SK-N-DZ (cell line): Measurements from ENCODE around the gene TMEM263.
"Not testable (repeated sequence)": the region's sequence is repeated elsewhere in the genome, so short reads cannot be mapped to it uniquely, and the experiment has no call there.

Source experiments
- DNase-seq: peaks from one replicate; pipeline ENCODE4 v3.0.0-alpha.2; 2015; ENCODE audit warnings: low spot score

The TMEM263 gene

DNA sequence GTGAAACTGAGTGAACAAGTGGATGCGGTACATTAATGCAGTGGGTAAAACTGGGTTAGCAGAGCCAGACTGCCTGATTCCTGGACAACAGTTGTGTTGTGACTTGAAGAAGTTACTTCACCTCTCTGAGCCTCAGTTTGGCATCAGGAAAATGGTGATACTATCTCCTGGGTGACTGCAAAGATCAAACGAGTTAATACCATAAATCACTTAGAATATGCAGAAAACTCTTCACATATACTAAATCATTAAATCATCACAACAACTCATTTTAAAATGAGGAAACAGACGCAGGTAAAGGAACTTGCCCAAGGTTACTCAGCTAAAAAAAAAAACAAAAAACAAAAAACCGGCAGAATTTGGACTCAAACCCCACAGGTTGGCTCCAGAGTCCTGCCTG, 30.4 kb downstream of the TMEM263 start:
- no peak for DNase-seq

DNA sequence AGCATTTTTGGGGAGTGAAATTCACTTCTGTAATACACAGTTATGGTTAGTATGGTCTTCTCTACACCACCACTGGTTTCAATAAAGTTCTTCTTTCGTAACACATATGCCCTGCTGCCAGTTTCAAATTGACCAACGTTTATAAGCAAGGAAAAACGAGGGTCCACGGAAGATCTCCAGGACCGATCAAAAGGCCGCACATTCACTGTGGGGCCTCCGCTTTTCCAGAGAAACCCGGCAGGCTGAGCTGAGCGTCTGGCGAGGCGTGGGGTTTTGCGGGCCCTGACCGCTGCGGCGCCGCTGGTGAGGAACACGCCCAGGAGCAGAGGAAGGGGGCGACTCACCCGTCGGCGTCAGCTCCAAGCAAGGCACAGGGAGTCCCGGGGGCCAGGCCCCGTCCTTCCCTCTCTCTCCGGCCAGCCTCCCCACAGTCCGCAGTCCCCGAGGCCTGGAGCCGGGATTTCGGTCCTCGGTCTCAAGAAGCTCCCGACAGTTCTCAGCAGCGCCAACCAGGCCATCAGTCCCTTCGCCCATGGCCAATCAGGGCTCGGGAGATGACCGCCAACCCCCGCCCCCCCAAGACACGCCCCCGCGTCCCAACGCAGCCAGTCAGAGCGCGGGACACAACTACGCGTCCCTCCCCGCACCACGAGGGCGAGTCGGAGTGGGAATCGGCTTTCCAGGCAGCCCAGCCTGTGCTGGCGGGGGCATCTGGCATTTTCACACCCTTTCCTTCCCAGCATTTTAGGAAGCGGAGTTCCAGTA, 31.1 kb downstream of the TMEM263 start, which contains the start of gene MTERF2:
MTERF2 (minus strand) TSS at position 522 of the 765 bp plus-strand sequence. CDS start 8,432 bp downstream, outside the sequence.
- peak; percentile 95 for DNase-seq

DNA sequence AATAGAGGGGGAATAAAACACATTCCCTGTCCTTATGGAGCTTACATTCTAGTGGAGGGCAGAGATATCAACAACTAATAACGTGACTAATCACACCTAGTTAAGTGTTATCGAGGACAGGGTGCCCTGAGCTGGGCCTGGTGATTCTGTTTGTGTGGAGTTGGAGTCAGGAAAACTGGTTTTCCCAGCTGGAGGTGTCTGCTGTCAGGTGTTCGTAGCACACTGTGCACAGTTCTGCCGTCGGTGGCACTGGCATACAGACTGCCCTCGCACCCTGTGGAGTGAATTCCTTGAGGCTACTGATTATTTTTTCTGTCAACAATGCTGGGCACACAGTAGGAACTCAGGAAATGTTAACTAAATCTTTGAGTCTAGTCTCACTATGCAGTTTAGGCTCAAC, 32.1 kb downstream of the TMEM263 start:
- no peak for DNase-seq

DNA sequence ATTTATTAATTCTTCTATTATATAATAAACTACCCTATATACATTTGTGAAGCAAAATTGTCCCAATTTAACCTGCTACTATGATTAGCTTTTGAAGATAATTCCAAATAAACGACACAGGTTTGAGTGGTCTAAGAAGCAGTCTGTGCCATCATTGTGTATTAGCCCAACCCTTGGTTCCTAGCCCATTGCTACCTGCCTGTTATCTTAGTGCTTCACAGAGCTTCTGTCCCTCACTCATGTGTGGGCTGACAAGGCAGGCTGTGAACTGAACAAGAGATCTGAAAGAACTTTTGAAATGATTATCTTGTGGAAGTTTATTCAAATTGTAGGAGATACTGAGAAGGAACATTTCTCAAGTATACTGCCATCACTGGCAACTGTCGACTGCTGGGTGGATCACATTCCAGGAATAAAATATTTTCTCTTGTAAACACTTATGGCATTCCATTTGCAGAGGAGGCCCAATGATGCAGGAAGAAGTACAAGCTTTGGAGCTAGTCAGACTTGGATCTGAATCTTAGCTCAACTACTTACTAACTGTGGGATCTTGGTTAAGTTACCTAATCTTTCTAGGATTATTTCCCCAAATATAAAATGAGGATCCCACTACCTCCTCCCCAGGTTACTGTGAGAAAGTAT, 39.0 kb downstream of the TMEM263 start:
- no peak for DNase-seq

DNA sequence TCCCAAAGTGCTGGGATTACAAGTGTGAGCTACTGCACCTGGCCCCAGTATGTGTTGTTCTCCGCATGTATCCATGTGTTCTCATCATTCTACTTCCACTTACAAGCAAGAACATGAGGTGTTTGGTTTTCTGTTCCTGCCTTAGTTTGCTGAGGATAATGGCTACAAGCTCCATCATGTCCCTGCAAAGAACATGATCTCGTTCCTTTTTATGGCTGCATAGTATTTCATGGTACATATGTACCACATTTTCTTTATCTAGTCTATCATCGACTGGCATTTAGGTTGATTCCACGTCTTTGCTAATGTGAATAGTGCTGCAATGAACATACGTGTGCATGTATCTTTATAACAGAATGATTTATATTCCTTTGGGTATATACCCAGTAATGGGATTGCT, 40.4 kb downstream of the TMEM263 start:
- not testable (repeated sequence) for DNase-seq

DNA sequence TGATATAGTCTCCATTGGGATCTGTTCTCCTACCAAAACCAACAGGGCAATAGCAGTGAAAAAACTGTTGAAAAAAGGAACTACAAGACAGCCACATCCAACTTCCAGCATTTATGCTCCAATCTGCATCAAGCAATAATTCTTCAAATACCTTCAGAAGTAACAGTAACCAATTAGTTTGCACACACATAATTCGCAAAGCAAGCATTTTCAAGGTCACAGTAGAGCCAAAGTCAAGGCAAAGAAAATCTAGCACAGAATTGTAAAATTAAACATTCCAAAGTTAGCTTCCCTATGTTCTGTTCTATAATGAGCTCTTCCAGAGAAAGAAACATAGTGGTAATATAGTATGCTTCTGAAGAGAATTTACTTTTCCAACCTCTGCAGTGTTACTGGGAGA, 42.2 kb downstream of the TMEM263 start:
- DNase-seq: no peak

DNA sequence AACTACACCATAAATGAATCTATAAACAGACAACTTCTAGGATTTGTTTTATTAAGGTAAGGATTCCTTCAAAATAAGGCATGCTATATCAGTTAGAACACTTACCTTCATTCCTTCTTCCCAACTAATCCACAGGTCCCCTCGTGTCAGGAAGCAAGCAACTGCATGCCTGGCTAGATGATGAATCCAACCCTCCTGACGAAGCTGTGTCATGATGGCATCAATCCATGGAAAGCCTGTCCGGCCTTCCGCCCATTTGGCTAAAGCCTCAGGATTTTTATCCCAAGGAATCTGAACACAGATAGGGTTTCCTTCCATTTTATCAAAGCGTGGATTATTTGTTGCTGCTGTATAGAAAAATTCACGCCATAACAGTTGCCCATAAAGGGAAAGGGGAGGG, 43.7 kb downstream of the TMEM263 start:
- DNase-seq: no peak

DNA sequence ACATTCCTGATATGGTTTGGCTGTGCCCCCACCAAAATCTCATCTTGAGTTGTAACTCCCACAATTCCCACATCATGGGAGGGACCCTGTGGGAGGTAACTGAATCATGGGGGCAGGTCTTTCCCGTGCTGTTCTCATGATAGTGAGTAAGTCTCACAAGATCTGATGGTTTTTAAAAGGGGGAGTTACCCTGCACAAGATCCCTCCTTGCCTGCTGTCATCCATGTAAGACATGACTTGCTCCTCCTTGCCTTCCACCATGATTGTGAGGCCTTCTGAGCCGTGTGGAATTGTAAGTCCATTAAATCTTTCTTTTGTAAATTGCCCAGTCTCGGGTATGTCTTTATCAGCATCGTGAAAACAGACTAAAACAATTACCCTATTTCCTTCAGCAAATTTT, 47.0 kb downstream of the TMEM263 start:
- not testable (repeated sequence) for DNase-seq

DNA sequence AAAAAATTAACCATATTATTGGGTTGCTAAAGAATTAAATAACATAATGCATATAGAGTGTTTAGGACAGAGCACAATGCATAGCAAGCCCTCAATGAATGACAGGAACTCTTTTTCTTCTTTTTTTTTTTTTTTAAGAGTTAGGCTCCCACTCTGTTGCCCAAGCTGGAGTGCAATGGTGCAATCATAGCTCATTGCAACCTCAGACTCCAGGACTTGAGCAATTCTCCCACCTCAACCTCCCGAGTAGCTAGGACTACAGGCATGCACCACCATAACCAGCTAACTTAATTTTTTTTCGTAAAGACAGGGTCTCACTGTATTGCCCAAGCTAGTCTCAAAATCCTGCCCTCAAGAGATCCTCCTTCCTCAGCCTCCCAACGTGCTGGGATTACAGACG, 51.7 kb downstream of the TMEM263 start:
- no peak for DNase-seq

DNA sequence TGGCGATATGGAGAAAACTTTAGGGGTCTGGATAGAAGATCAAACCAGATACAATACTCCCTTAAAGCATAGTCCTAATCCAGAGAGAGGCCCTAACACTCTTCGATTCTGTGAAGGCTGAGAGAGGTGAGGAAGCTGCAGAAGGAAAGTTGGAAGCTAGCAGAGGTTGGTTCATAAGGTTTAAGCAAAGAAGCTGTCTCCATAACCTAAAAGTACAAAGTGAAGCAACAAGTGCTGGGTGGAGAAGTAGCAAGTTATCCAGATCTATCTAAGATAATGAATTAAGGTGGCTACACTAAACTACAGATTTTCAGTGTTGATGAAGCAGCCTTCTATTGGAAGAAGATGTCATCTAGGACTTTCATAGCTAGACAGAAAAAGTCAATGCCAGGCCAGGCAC, 55.8 kb downstream of the TMEM263 start:
- DNase-seq: no peak

DNA sequence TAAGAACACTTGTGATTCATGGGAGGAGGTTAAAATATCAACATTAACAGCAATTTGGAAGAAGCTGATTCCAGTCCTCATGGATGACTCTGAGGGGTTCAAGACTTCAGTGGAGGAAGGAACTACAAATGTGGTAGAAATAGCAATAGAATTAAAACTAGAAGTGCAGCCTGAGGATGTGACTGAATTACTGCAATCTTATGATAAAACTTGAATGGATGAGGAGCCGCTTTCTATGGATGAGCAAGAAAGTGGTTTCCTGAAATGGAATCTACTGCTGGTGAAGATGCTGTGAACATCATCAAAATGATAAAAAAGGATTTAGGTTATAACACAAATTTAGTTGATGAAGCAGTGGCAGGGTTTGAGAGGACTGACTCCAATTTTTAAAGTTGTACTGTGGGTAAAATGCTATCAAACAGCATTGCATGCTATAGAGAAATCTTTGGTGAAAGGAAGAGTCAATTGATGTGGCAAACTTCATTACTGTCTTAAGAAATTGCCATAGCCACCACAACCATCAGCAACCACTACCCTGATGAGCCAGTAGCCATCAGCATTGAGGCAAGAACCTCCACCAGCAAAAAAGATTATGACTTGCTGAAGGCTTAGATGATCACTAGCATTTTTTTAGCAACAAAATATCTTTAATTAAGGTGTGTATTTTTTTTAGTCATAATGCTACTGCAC, 57.2 kb downstream of the TMEM263 start:
- DNase-seq: no peak

DNA sequence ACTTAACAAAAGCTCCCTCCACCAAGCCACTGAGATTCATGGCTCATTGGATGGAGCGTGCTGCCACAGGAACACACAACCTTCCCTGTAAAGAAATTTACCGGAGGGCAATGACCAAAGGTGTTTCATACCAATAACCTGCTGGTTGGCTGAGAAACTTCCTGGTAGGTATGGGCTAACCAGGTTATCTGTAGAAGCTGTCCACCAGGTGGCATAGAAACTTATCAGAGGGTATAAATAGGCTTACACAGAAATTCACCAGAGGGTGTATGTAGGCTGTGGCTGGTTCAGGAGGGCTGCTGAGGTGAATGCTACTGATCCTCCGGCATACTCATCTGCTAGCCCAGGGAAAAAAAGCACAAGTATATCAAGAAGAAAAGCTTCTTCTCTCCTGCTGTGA, 58.3 kb downstream of the TMEM263 start:
- no peak for DNase-seq

DNA sequence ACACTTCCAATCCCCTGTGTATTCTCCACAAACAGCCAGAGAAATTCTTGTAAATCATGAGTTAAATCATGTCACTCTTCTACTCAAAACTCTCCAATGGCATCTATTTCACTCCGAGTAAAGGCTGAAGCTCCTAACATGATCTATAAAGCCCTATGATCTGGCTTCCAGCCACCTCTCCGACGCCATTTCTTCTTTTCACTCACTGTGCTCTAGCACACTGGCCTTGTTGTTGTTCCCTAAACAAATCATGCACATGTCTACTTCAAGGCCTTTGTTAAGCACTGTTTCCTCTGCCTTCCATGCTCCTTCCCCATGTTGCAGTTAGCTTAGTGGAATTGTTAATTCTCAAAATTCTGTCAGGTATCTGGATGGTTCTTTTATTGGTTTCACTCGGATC, 61.3 kb downstream of the TMEM263 start:
- no peak for DNase-seq

DNA sequence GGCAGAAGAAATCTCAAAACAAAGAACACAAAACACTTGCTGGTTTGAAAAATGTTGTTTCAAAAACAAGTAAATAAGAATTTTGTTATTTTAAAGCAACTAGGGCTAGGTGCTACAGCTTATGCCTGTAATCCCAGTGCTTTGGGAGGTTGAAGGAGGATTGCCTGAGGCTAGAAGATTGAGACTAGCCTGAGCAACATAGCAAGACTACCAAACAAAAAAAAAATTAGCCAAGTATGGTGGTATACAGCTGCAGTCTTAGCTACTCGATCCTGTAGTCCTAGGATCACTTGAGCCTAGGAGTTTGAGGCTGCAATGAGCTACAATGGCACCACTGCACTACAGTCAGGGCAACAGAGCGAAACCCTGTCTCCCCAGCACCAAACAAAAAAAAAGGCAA, 63.8 kb downstream of the TMEM263 start:
- DNase-seq: no peak
